Activated CD4-positive, CD25-positive, alpha-beta regulatory T cell treated with anti-CD3 and anti-CD28 coated beads, Interleukin-2, amount 50 U/mL, for 16 hours (primary cell): ENCODE results near the gene PITPNC1.
"Not testable (repeated sequence)": the region's sequence is repeated elsewhere in the genome, so short reads cannot be mapped to it uniquely, and the experiment has no call there.

Experiments
- DNase-seq: peaks from one replicate; pipeline ENCODE4 v3.0.0-alpha.2; 2020; ENCODE audit warnings: low read depth, low spot score

PITPNC1 gene

DNA sequence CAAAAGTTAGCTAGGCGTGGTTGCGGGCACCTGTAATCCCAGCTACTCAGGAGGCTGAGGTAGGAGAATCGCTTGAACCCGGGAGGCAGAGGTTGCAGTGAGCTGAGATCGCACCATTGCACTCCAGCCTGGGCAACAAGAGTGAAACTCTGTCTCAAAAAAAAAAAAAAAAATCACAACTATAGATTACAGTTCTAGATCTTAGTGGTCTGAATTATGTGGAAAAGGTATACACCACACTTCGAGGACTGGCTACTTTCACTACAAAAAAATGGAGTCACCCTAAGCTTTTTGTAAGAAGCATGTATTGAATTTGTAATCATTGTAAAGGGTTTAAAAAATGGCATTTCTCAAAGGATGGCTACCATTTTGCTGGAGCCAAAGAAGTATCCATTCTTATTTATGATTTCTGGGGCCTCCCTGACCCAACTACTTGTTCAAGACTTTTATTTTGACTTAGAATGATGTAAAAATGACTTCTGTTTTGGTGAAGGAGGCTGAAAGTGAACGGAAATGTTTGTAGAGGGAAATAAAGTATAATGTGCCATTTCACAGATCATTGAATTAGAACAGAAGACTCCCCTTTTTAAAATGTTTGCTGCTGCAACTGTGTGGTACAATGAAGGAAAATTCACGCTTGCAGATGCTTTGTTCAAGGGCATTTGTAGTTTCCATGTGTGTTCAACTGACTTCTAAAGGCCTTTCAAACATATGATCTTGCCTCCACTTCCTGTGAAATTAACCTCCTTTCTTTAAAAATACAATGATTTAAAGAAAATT lies 303.6 kb downstream of the PITPNC1 start:
- no peak for DNase-seq

- no peak for DNase-seq
Observed at GRCh38 chr17:67682196-67682595, 305.1 kb downstream of the PITPNC1 start.

DNA sequence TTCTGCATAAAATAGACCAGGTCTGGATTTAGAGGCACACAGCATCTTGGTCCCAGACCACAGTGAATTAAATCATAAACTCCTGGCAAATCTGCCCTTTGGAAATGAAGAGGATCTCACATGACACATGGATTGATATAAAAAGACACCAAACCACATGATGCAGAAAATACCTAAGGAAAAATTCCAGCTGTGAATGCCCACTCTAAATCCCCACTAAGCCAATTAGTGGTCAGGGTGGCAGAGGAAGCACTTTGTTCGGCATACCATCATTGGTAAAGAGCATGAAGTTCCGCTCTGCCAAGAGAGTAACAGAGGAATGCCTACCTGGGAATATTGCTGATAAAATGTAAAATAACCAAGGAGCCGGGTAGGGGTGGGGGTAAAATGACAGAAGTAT lies 308.3 kb downstream of the PITPNC1 start:
- DNase-seq: no peak

GRCh38 chr17:67686241-67686640 lies 309.2 kb downstream of the PITPNC1 start:
- no peak for DNase-seq

- DNase-seq: no peak
Observed at GRCh38 chr17:67687511-67687910, 310.4 kb downstream of the PITPNC1 start.

DNA sequence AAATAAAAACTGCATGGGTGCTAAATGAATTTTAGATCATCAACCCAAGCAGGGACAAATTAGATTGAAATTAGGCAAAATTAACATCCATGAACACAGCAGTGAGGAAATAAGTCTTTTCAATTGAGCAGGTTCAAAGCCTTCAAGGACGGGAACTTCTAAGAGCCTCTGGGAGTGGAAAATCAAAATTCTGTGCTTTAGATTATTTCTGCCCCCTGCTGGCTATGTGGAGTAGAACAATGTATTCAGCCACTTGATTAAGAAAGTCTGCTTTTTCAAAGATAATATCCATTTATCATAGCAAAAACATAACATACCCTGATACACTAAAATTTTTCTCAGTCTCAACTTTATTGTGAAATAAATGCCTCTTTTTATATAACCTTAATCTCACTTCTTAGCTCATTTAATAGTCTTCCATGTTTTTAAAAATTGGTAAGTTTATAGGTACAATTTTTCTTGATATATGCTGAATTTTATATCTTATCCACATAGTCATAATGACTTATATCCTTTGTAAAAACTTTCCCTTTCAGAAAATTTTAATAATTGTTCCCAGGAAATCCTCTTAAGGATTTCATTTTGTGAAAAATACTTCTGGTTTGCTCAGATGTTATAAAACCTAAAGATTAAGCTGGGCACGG lies 312.6 kb downstream of the PITPNC1 start:
- peak; percentile 35 for DNase-seq

DNA sequence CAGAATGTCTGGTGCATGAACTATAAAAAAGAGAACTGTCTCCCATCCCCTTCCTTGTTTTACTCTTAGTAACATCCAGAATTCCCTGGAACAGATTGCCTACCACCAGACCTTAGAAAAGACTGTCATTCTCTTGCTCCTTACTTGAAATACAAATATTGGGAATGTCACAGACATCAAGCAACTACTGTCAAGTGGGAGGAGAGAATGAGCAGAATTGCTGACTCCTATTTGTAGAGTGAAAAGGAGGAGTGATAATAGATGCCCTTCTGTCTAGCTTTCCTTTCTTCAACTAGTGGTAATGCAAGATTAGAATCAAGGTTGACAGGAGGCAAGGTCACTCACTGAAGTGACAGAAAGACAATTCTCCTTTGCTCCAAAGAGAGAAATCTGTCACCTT lies 316.7 kb downstream of the PITPNC1 start:
- no peak for DNase-seq

DNA sequence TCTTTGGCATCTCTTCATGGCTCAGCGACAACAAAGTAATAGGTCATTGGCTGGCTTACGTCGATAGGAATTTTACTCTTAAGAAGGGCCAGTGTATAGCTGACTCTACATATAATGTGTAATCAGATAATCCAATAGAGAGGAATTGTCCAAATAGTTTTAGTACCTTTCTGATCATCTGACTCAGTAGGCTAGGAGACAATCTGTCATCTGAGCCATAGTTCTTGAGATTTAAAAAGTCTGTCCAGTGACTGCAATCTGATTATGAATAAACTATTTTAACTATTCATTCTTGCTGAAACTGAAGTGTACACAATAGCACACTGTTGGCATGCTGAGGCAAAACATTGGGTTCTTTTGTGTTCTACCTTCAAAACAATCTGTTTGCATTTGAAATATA lies 319.3 kb downstream of the PITPNC1 start:
- DNase-seq: no peak

GRCh38 chr17:67696853-67697498 lies 319.9 kb downstream of the PITPNC1 start:
- no peak for DNase-seq

GRCh38 chr17:67700037-67700724 lies 323.1 kb downstream of the PITPNC1 start:
- no peak for DNase-seq

DNA sequence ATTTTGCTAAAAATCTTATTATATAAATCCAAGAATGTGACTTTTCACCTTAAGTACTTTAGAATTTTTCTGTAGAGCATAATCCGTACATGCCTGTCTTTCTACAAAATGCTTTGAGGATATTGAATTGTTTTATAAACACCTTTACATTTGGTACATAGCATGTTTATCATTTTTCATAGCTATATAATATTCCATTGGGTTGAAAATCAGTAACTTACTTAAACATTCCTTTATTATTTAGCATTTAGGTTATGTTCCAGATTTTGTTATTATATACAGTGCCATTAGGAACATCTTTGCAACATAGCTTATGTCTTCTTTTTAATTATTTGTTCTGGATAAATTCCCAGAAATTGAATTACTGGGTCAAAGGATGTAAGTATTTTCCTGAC lies 323.6 kb downstream of the PITPNC1 start:
- DNase-seq: no peak

- DNase-seq: not testable (repeated sequence)
Observed at GRCh38 chr17:67702861-67703260, 325.8 kb downstream of the PITPNC1 start.

- DNase-seq: no peak
Observed at GRCh38 chr17:67707442-67707841, 330.4 kb downstream of the PITPNC1 start.

DNA sequence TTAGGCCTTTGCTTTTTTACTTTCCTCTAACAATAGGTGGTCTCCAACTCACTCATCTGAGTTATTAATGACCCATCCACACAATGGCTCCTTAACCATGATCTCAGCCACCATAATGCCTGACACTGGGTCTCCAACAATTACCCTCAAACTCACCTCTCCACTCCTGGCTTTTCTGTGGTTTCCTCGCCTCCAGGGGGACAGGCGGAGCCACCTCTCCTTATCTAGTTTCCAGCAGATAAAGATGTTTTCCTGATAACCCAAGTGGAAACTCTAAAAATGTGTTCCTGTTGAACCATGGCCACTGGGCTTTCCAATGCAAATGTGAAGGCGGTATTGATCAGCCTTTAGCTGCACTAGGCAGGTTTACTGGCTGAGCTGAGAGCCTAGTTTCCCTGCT lies 331.3 kb downstream of the PITPNC1 start:
- DNase-seq: no peak

DNA sequence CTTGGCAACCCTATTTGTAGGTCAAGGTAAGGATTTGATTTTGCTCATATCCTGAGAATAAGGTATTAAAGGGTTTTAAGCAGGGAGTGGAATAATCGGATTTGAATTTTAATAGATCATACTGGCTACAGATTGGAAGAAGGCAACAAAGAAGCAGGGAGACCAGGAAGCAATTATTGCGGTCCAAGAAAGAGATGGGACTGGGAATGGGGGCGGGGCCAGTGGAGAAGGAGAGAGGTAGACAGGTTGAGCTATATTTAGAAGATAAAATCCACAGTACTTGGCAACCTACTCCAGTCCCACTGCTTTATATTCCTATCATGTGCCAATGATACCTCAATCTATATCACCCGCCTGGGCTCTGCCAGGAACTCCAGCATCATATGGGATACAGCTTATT lies 334.8 kb downstream of the PITPNC1 start:
- DNase-seq: no peak

- no peak for DNase-seq
Observed at GRCh38 chr17:67712375-67712774, 335.3 kb downstream of the PITPNC1 start.

- no peak for DNase-seq
Observed at GRCh38 chr17:67713169-67713568, 336.1 kb downstream of the PITPNC1 start.

DNA sequence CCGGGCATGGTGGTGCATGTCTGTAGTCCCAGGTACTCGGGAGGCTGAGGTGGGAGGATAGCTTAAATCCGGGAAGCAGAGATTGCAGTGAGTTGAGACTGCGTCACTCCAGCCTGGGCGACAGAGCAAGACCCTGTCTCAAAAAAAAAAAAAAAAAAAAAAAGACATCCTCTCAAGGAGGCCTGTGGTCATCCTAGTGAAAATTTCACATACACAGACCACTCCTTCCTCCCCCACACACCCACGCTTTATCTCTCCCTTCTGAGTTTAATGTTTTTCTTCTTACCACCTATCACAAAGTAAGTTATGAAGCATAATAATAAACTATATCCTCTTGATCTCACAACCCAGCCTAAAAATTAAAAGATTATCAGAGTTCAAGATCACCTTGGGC lies 339.3 kb downstream of the PITPNC1 start:
- DNase-seq: no peak

DNA sequence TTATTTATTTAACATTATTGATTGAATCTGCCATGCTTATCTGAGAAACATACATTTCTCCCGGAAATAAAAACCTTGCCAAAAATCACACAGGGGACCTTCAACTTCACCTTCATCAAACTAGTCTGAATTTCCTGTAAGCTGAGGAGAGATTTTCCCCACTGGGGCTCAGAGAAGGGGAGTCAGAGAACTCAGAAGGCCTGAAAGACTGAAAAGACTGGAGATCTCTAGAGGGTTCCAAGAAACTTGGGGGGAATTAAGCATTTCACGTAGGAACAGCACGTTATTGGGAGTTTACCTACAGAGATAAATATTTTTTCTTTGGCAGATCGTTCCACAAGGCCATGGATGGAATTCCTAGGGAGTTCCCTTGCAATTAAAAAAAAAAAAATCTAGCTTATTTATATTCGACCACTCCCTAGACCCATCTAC lies 340.1 kb downstream of the PITPNC1 start:
- DNase-seq: no peak

DNA sequence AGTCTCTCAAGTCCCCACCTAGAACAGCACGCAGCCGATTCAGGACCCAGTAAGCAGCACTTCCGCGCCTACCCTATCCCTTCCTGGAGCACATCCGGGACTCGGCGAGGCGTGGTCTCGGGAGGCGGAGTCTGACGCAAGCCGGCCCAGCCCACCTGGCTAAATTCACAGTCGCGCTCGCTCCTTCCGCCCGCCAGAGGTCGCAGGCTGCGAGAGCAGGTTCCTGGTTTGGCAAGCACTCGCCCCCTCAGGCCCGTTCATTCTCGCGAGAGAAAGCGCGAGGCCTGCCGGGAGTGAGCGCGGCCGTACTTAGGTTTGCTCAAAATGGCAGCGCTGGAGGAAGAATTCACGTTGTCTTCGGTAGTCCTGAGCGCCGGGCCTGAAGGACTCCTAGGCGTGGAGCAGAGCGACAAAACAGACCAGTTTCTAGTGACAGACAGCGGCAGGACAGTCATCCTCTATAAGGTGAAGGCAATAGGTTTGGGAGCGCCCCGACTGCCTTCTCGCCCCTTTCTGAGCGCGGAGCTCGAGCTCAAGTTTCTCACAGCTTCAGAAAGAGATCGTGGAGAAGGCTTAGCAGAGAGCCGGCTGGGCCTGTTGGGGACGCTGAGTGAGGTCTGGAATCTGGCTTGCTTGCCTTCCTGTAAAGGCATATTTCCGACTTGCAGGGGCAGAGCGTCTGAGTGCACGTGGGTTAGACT lies 340.7 kb downstream of the PITPNC1 start, which contains the start of gene NOL11:
TSS of gene NOL11 (plus strand) at position 313 of the 701 bp plus-strand sequence. CDS start at position 325, 12 bp downstream.
- peak; percentile 99 for DNase-seq

DNA sequence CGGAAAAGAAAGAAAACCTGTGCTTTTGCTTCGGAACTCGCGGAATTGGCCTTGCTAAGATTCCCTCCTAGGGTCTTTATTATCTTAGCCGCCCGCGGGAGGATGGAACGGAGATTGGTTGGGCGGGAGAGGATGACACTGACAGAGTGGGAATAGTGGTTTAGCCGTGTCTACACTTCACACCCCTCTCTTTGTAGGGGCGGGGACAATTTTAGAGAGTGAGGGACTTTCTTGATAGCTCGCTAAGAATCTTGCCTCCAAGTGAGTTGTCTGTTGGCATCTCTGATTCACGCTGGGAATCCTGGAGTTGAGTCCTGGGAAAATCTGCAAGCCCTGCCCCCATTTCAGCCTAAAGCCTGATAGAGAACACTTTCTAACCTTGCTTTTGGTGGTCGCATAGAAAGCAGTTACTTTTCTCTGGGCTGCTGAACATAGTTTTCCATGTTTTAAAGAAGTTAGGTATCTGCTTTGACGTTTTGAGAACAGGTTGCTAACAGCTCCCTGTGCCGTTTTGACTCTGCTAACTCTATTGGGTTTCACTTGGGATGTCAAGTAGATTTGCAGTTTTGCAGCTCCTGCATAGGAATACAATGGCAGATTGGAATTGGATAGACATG lies 341.4 kb downstream of the PITPNC1 start:
- no peak for DNase-seq
